HEK293 (cell line): ENCODE data around the gene ENAH.
A peak's percentile ranks its signal among the peaks of the same experiment; 100 is the strongest.

Experiments used
- CTCF ChIA-PET: fragments of 350-600 bp; formaldehyde crosslinking; extraction: SDS; loops from one replicate; lab custom pipeline; 2021; ENCODE audit warnings: antibody characterized with exemption; lab: Yijun Ruan, JAX
- POLR2A ChIA-PET: fragments of 300-600 bp; formaldehyde crosslinking; extraction: SDS; loops from one replicate; lab custom pipeline; 2020; ENCODE audit warnings: antibody characterized with exemption, inconsistent platforms; lab: Yijun Ruan, JAX
- H3K27ac ChIP-seq: fragments of 200-500 bp; sonication (Bioruptor generic); 2 replicates; pipeline ENCODE4 v1.5.1; 2014; ENCODE audit warnings: low read depth, low read length, control low read depth, inconsistent platforms; ENCODE audit errors: extremely low read depth
- H3K36me3 ChIP-seq, 2 experiments: fragments of 200-500 bp in 1 of 2; sonication (Bioruptor generic) in 1 of 2; 1 replicate in 1 of 2; 2 replicates in 1 of 2; pipeline ENCODE4 v1.5.1; 2014 to 2017; ENCODE audit warnings: inconsistent platforms in 2 of 2, low read length in 2 of 2; ENCODE audit not compliant: control insufficient read depth in 2 of 2, insufficient read depth in 1 of 2
- H3K4me1 ChIP-seq: fragments of 200-500 bp; sonication (Bioruptor generic); 2 replicates; pipeline ENCODE4 v1.5.1; 2014; ENCODE audit warnings: mild to moderate bottlenecking, low read length, inconsistent platforms; ENCODE audit not compliant: control insufficient read depth, insufficient read depth
- H3K4me3 ChIP-seq: 2 replicates; pipeline ENCODE4 v1.5.1; 2011; ENCODE audit warnings: low read depth, mild to moderate bottlenecking, control low read depth, low read length, moderate library complexity
- H3K9me3 ChIP-seq: fragments of 200-500 bp; sonication (Bioruptor generic); 2 replicates; pipeline ENCODE4 v1.5.1; 2014; ENCODE audit warnings: low read depth, low read length, inconsistent platforms; ENCODE audit not compliant: control insufficient read depth, insufficient read depth
- INSM2 ChIP-seq: fragments of 450-650 bp; formaldehyde crosslinking; IDR thresholded peaks from 2 replicates; pipeline ENCODE4 v1.5.1; 2016; ENCODE audit warnings: missing biosample characterization, missing genetic modification characterization
- KLF10 ChIP-seq: fragments of 450-650 bp; IDR thresholded peaks from 2 replicates; pipeline ENCODE4 v1.5.1; 2018; ENCODE audit warnings: missing biosample characterization, mild to moderate bottlenecking, missing genetic modification characterization
- KLF7 ChIP-seq: fragments of 450-650 bp; formaldehyde crosslinking; IDR thresholded peaks from 2 replicates; pipeline ENCODE4 v1.5.1; 2016; ENCODE audit warnings: missing biosample characterization, missing genetic modification characterization, borderline replicate concordance
- PRDM10 ChIP-seq: fragments of 450-650 bp; formaldehyde crosslinking; IDR thresholded peaks from 2 replicates; pipeline ENCODE4 v1.5.1; 2016; ENCODE audit warnings: missing biosample characterization, missing genetic modification characterization
- SCRT2 ChIP-seq: fragments of 450-650 bp; formaldehyde crosslinking; IDR thresholded peaks from 2 replicates; pipeline ENCODE4 v1.5.1; 2016; ENCODE audit warnings: missing biosample characterization, missing genetic modification characterization
- SP3 ChIP-seq: fragments of 450-650 bp; formaldehyde crosslinking; IDR thresholded peaks from 2 replicates; pipeline ENCODE4 v1.5.1; 2016; ENCODE audit warnings: missing biosample characterization, missing genetic modification characterization
- SP7 ChIP-seq: fragments of 450-650 bp; formaldehyde crosslinking; IDR thresholded peaks from 2 replicates; pipeline ENCODE4 v1.5.1; 2016; ENCODE audit warnings: missing biosample characterization, missing genetic modification characterization
- ZNF10 ChIP-seq: fragments of 450-650 bp; formaldehyde crosslinking; IDR thresholded peaks from 2 replicates; pipeline ENCODE4 v1.5.1; 2017; ENCODE audit warnings: missing biosample characterization, missing genetic modification characterization
- ZNF221 ChIP-seq: fragments of 450-650 bp; formaldehyde crosslinking; IDR thresholded peaks from 2 replicates; pipeline ENCODE4 v1.5.1; 2017; ENCODE audit warnings: missing biosample characterization, missing genetic modification characterization, borderline replicate concordance
- ZNF24 ChIP-seq: fragments of 450-650 bp; formaldehyde crosslinking; IDR thresholded peaks from 2 replicates; pipeline ENCODE4 v1.5.1; 2016; ENCODE audit warnings: missing biosample characterization, missing genetic modification characterization
- ZNF366 ChIP-seq: fragments of 450-650 bp; formaldehyde crosslinking; conservative IDR thresholded peaks from 2 replicates; pipeline ENCODE4 v1.5.1; 2016; ENCODE audit warnings: missing biosample characterization, missing genetic modification characterization
- ZNF501 ChIP-seq: fragments of 450-650 bp; formaldehyde crosslinking; IDR thresholded peaks from 2 replicates; pipeline ENCODE4 v1.5.1; 2016; ENCODE audit warnings: missing biosample characterization, missing genetic modification characterization
- ZNF529 ChIP-seq: fragments of 450-650 bp; formaldehyde crosslinking; IDR thresholded peaks from 2 replicates; pipeline ENCODE4 v1.5.1; 2017; ENCODE audit warnings: missing genetic modification characterization, missing biosample characterization; ENCODE audit not compliant: insufficient replicate concordance
- ZNF530 ChIP-seq: fragments of 450-650 bp; formaldehyde crosslinking; IDR thresholded peaks from 2 replicates; pipeline ENCODE4 v1.5.1; 2016; ENCODE audit warnings: low read depth, missing biosample characterization, missing genetic modification characterization
- ZNF544 ChIP-seq: fragments of 450-650 bp; formaldehyde crosslinking; IDR thresholded peaks from 2 replicates; pipeline ENCODE4 v1.5.0; 2017; ENCODE audit warnings: missing biosample characterization, missing genetic modification characterization
- ZNF549 ChIP-seq: fragments of 450-650 bp; IDR thresholded peaks from 2 replicates; pipeline ENCODE4 v1.5.1; 2018; ENCODE audit warnings: missing biosample characterization, missing genetic modification characterization, mild to moderate bottlenecking, inconsistent platforms, moderate library complexity
- ZNF596 ChIP-seq: fragments of 450-650 bp; IDR thresholded peaks from 2 replicates; pipeline ENCODE4 v1.5.0; 2018; ENCODE audit warnings: missing biosample characterization, mild to moderate bottlenecking, missing genetic modification characterization, moderate library complexity
- ZNF660 ChIP-seq: fragments of 450-650 bp; IDR thresholded peaks from 2 replicates; pipeline ENCODE4 v1.5.1; 2018; ENCODE audit warnings: missing biosample characterization, mild to moderate bottlenecking, missing genetic modification characterization
- ZNF664 ChIP-seq: fragments of 450-650 bp; formaldehyde crosslinking; IDR thresholded peaks from 2 replicates; pipeline ENCODE4 v1.5.1; 2016; ENCODE audit warnings: missing biosample characterization, missing genetic modification characterization
- ZNF677 ChIP-seq: fragments of 450-650 bp; IDR thresholded peaks from 2 replicates; pipeline ENCODE4 v1.5.0; 2018; ENCODE audit warnings: missing biosample characterization, mild to moderate bottlenecking, missing genetic modification characterization, moderate library complexity
- ZNF830 ChIP-seq: fragments of 450-650 bp; IDR thresholded peaks from 2 replicates; pipeline ENCODE4 v1.5.0; 2018; ENCODE audit warnings: missing biosample characterization, missing genetic modification characterization, low read depth, mild to moderate bottlenecking, moderate library complexity
- ZSCAN18 ChIP-seq: fragments of 450-650 bp; formaldehyde crosslinking; IDR thresholded peaks from 2 replicates; pipeline ENCODE4 v1.5.1; 2016; ENCODE audit warnings: missing biosample characterization, missing genetic modification characterization
- ZXDB ChIP-seq: fragments of 450-650 bp; formaldehyde crosslinking; IDR thresholded peaks from 2 replicates; pipeline ENCODE4 v1.5.1; 2016; ENCODE audit warnings: missing biosample characterization, missing genetic modification characterization
- TF ChIP-seq, protein P1 (sequence below): fragments of 450-650 bp; formaldehyde crosslinking; IDR thresholded peaks from 2 replicates; pipeline ENCODE4 v1.5.1; 2016; ENCODE audit warnings: missing biosample characterization, missing genetic modification characterization
- TF ChIP-seq, protein P2 (sequence below): fragments of 450-650 bp; formaldehyde crosslinking; IDR thresholded peaks from 2 replicates; pipeline ENCODE4 v1.5.1; 2016; ENCODE audit warnings: missing biosample characterization, missing genetic modification characterization
- TF ChIP-seq, protein P3 (sequence below): fragments of 450-650 bp; formaldehyde crosslinking; IDR thresholded peaks from 2 replicates; pipeline ENCODE4 v1.5.1; 2017; ENCODE audit warnings: missing biosample characterization, missing genetic modification characterization

Gene ENAH

GRCh38 chr1:225508538-225509375, 144.2 kb downstream of the ENAH start:
- CTCF ChIA-PET, result interaction anchor here (0.6 to 2.4 kb wide), 10 partner anchors 8 to 146 kb away, joined by 3 to 13 read pairs (median 5); no protein-coding TSS in a partner anchor
- Histone ChIP-seq H3K36me3 (peaks cover 23 to 25% of the 10 kb centered on the region in 2 experiments), H3K4me3 (no peak overlapping the region; the same call in 1 of the 2 replicates), H3K4me1 (peaks cover 36% of the 10 kb centered on the region), H3K27ac (peak overlapping the region; percentile 53), H3K9me3 (no peaks in the 10 kb centered on the region)
- POLR2A ChIA-PET, result interaction anchor here (0.6 to 1.6 kb wide), 5 partner anchors 9 to 860 kb away, joined by 3 to 5 read pairs (median 4); partner anchors contain the start of gene PYCR2
- TF ChIP-seq ZNF830 (tag by site-specific recombination) (no peak), ZNF596 (peak; percentile 95), ZXDB (tag by site-specific recombination) (peak; percentile 87), ZNF366 (peak; percentile 95), PRDM10 (peak; percentile 94), ZNF24 (tag by site-specific recombination) (peak; percentile 96), ZSCAN18 (tag by site-specific recombination) (no peak), SP7 (peak; percentile 96), ZNF10 (tag by site-specific recombination) (peak; percentile 81), KLF7 (no peak), ZNF501 (tag by site-specific recombination) (peak; percentile 79; the same call in 1 of the 2 replicates), ZNF677 (no peak), ZNF544 (tag by site-specific recombination) (no peak), ZNF530 (tag by site-specific recombination) (no peak), ZNF529 (tag by site-specific recombination) (no peak), ZNF664 (tag by site-specific recombination) (peak; percentile 93), INSM2 (peak; percentile 96), SP3 (peak; percentile 52), ZNF549 (tag by site-specific recombination) (peak; percentile 76; the same call in 1 of the 2 replicates), ZNF221 (no peak), SCRT2 (tag by site-specific recombination) (peak; percentile 75), KLF10 (tag by site-specific recombination) (peak; percentile 71; the same call in 1 of the 2 replicates), ZNF660 (peak; percentile 99)
- TF ChIP-seq, protein P1, sequence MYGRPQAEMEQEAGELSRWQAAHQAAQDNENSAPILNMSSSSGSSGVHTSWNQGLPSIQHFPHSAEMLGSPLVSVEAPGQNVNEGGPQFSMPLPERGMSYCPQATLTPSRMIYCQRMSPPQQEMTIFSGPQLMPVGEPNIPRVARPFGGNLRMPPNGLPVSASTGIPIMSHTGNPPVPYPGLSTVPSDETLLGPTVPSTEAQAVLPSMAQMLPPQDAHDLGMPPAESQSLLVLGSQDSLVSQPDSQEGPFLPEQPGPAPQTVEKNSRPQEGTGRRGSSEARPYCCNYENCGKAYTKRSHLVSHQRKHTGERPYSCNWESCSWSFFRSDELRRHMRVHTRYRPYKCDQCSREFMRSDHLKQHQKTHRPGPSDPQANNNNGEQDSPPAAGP (tag by site-specific recombination), result peak; percentile 84
- TF ChIP-seq, protein P2, sequence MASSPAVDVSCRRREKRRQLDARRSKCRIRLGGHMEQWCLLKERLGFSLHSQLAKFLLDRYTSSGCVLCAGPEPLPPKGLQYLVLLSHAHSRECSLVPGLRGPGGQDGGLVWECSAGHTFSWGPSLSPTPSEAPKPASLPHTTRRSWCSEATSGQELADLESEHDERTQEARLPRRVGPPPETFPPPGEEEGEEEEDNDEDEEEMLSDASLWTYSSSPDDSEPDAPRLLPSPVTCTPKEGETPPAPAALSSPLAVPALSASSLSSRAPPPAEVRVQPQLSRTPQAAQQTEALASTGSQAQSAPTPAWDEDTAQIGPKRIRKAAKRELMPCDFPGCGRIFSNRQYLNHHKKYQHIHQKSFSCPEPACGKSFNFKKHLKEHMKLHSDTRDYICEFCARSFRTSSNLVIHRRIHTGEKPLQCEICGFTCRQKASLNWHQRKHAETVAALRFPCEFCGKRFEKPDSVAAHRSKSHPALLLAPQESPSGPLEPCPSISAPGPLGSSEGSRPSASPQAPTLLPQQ, result peak; percentile 83
- TF ChIP-seq, protein P3, sequence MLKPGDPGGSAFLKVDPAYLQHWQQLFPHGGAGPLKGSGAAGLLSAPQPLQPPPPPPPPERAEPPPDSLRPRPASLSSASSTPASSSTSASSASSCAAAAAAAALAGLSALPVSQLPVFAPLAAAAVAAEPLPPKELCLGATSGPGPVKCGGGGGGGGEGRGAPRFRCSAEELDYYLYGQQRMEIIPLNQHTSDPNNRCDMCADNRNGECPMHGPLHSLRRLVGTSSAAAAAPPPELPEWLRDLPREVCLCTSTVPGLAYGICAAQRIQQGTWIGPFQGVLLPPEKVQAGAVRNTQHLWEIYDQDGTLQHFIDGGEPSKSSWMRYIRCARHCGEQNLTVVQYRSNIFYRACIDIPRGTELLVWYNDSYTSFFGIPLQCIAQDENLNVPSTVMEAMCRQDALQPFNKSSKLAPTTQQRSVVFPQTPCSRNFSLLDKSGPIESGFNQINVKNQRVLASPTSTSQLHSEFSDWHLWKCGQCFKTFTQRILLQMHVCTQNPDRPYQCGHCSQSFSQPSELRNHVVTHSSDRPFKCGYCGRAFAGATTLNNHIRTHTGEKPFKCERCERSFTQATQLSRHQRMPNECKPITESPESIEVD (tag by site-specific recombination), result peak; percentile 97
